Urothelium cell line (cell line): ENCODE results near the gene KRT35.
"Not testable (repeated sequence)": the region's sequence is repeated elsewhere in the genome, so short reads cannot be mapped to it uniquely, and the experiment has no call there.

Experiments
- DNase-seq: peaks from one replicate; pipeline ENCODE4 v3.0.0; 2011; ENCODE audit warnings: low spot score, mixed read lengths
- FAIRE-seq: peaks from 2 replicates; lab custom pipeline; 2011; peaks lifted over from hg19 to GRCh38; lab: Jason Lieb, UNC

The KRT35 gene

GRCh38 chr17:41462705-41463104, 18.2 kb downstream of the KRT35 start:
- no peak for FAIRE-seq
- DNase-seq: no peak

- no peak for DNase-seq
- no peak for FAIRE-seq
These were observed 23.3 kb downstream of the KRT35 start for GRCh38 chr17:41457676-41458075.

GRCh38 chr17:41456204-41456603, 24.7 kb downstream of the KRT35 start:
- DNase-seq (no peak), FAIRE-seq (no peak)

GRCh38 chr17:41455236-41455635, 25.7 kb downstream of the KRT35 start:
- no peak for DNase-seq
- FAIRE-seq: no peak

GRCh38 chr17:41453066-41453465, 27.9 kb downstream of the KRT35 start:
- FAIRE-seq (no peak), DNase-seq (no peak)

GRCh38 chr17:41452281-41452680, 28.7 kb downstream of the KRT35 start:
- DNase-seq (no peak), FAIRE-seq (no peak)

- DNase-seq (no peak), FAIRE-seq (no peak)
These were observed 29.7 kb downstream of the KRT35 start for GRCh38 chr17:41451154-41451728.

- no peak for FAIRE-seq
These were observed 31.9 kb downstream of the KRT35 start for GRCh38 chr17:41449008-41449407.

GRCh38 chr17:41448506-41448905, 32.4 kb downstream of the KRT35 start:
- FAIRE-seq: no peak
- DNase-seq: no peak

More at GRCh38 chr17:41449008-41449407, 31.9 kb downstream of the KRT35 start:
- DNase-seq: no peak

- FAIRE-seq (no peak), DNase-seq (no peak)
These were observed 34.1 kb downstream of the KRT35 start for GRCh38 chr17:41446806-41447205.

GRCh38 chr17:41444640-41445039, 36.3 kb downstream of the KRT35 start:
- no peak for DNase-seq
- no peak for FAIRE-seq

- no peak for DNase-seq
- FAIRE-seq: no peak
These were observed 36.8 kb downstream of the KRT35 start for GRCh38 chr17:41444186-41444585.

GRCh38 chr17:41442739-41443138, 38.2 kb downstream of the KRT35 start:
- no peak for DNase-seq

GRCh38 chr17:41440531-41441033, 40.4 kb downstream of the KRT35 start, which contains the start of gene KRT38:
TSS of gene KRT38 (minus strand) at chr17:41440983. CDS start at chr17:41440921, 62 bp downstream.
- no peak for DNase-seq
- FAIRE-seq: no peak

More at GRCh38 chr17:41442739-41443138, 38.2 kb downstream of the KRT35 start:
- no peak for FAIRE-seq

- FAIRE-seq (no peak), DNase-seq (no peak)
These were observed 41.6 kb downstream of the KRT35 start for GRCh38 chr17:41439375-41439774.

GRCh38 chr17:41437769-41438168, 43.2 kb downstream of the KRT35 start:
- DNase-seq (no peak), FAIRE-seq (no peak)

- FAIRE-seq: no peak
- no peak for DNase-seq
These were observed 43.7 kb downstream of the KRT35 start for GRCh38 chr17:41437254-41437653.

GRCh38 chr17:41434415-41434814, 46.5 kb downstream of the KRT35 start:
- FAIRE-seq (no peak), DNase-seq (no peak)

- FAIRE-seq (no peak), DNase-seq (no peak)
These were observed 46.9 kb downstream of the KRT35 start for GRCh38 chr17:41434005-41434404.

- FAIRE-seq: no peak
- no peak for DNase-seq
These were observed 47.4 kb downstream of the KRT35 start for GRCh38 chr17:41433586-41433985.

- not testable (repeated sequence) for FAIRE-seq
These were observed 50.6 kb downstream of the KRT35 start for GRCh38 chr17:41430376-41430775.

GRCh38 chr17:41429667-41430066, 51.3 kb downstream of the KRT35 start:
- FAIRE-seq (no peak), DNase-seq (no peak)

More at GRCh38 chr17:41430376-41430775, 50.6 kb downstream of the KRT35 start:
- DNase-seq: not testable (repeated sequence)
